Endodermal cell (in vitro differentiated cells): Measurements from ENCODE around the gene MTMR3. TPM values are rescaled to one million over a fixed set of nuclear protein-coding genes. Genes with fewer than 3 reads are reported as not detected.

ENCODE experiments used
- DNase-seq: peaks from one replicate; pipeline ENCODE4 v3.0.0-alpha.2; 2017
- H3K27ac ChIP-seq: 2 replicates; pipeline ENCODE4 v1.5.1; 2013; ENCODE audit warnings: mild to moderate bottlenecking, low read depth, low read length, moderate library complexity
- H3K27me3 ChIP-seq: 2 replicates; pipeline ENCODE4 v1.6.1; 2013; ENCODE audit warnings: mild to moderate bottlenecking, low read length, moderate library complexity; ENCODE audit not compliant: insufficient read depth, control insufficient read depth, poor library complexity, severe bottlenecking
- H3K36me3 ChIP-seq: 2 replicates; pipeline ENCODE4 v1.7.0; 2013; ENCODE audit warnings: mild to moderate bottlenecking, low read length, moderate library complexity; ENCODE audit not compliant: control insufficient read depth, insufficient read depth
- H3K4me1 ChIP-seq: one replicate; pipeline ENCODE4 v1.7.0; 2013; ENCODE audit warnings: low read length; ENCODE audit not compliant: control insufficient read depth, insufficient read depth
- H3K4me3 ChIP-seq: 2 replicates; pipeline ENCODE4 v1.5.1; 2013; ENCODE audit warnings: mild to moderate bottlenecking, low read length, moderate library complexity
- H3K9ac ChIP-seq: 2 replicates; pipeline ENCODE4 v1.6.1; 2013; ENCODE audit warnings: mild to moderate bottlenecking, low read length, moderate library complexity; ENCODE audit not compliant: poor library complexity, severe bottlenecking; ENCODE audit errors: extremely low read depth
- H3K9me3 ChIP-seq: 2 replicates; pipeline ENCODE4 v1.6.1; 2013; ENCODE audit warnings: mild to moderate bottlenecking, low read length, moderate library complexity; ENCODE audit not compliant: control insufficient read depth
- H3K27ac Mint-ChIP-seq: 2 replicates; pipeline ENCODE4 v1.8.0; 2020; ENCODE audit warnings: mixed read lengths
- H3K27me3 Mint-ChIP-seq: 2 replicates; pipeline ENCODE4 v1.8.0; 2021; ENCODE audit warnings: mild to moderate bottlenecking, mixed read lengths; ENCODE audit not compliant: insufficient read depth
- H3K36me3 Mint-ChIP-seq: 2 replicates; pipeline ENCODE4 v1.8.0; 2020; ENCODE audit warnings: low read depth, mixed read lengths
- H3K4me1 Mint-ChIP-seq: 2 replicates; pipeline ENCODE4 v1.8.0; 2020; ENCODE audit warnings: mixed read lengths
- H3K4me3 Mint-ChIP-seq: 2 replicates; pipeline ENCODE4 v1.8.0; 2020; ENCODE audit warnings: mild to moderate bottlenecking, moderate library complexity, mixed read lengths
- H3K9me3 Mint-ChIP-seq: 2 replicates; pipeline ENCODE4 v1.8.0; 2020; ENCODE audit warnings: mild to moderate bottlenecking, mixed read lengths
- CTCF ChIP-seq: fragments of 200-600 bp; sonication (generic); conservative IDR thresholded peaks from 2 replicates; pipeline ENCODE4 v1.5.0; 2021; ENCODE audit warnings: antibody characterized with exemption, mild to moderate bottlenecking
- WGBS, 2 experiments: methylation state at CpG; one replicate each; pipeline versions ENCODE4 v1.1.5 to v1.1.7; 2013; ENCODE audit warnings: missing lambda C conversion rate in 2 of 2, mixed read lengths in 1 of 2; ENCODE audit not compliant: insufficient coverage in 1 of 2, insufficient read length in 1 of 2; 5-methylcytosine and 5-hydroxymethylcytosine counted together
- total RNA-seq, 2 donors: library from RNA; stranded (reverse); fragmentation: NEBNext Ultra II Directional in 1 of 2; extraction: Animal tissue kit (Norgen Biotek cat#: 25700) in 1 of 2; gene quantifications; 2 replicates in 1 of 2; 3 replicates in 1 of 2; pipeline ENCODE4 v1.2.1, GENCODE V29; 2021

MTMR3 gene
- total RNA-seq, 2 donors from 2014 or later: 30.9 to 41.3 TPM

DNA sequence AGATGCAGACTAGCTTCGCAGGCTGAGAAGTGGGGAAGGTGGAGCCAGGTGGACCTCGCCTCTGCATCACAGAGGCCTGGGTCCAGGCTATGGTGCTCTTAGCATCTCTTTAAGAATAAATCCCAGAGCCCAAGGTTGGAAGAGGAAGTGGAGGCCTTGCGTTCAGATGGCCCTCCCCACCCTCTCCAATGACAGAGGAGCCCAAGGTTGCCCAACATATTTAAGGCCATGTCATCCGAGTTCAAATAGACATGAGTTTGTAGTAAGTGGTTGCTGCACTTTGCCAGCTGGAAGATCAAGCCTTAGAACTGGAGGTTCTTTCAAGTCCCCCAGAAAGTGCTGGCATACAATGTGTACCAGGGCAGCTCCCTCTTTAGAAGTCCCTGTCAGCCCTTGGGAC is 150.2 kb downstream of the MTMR3 start:
- Mint-ChIP-seq H3K4me1 (peaks cover 4% of the 10 kb centered on the region), H3K36me3 (peaks cover 7% of the 10 kb centered on the region), H3K4me3 (no peak overlapping the region), H3K27me3 (no peaks in the 10 kb centered on the region), H3K9me3 (no peaks in the 10 kb centered on the region), H3K27ac (no peak overlapping the region)
- Histone ChIP-seq H3K36me3 (peaks cover 8% of the 10 kb centered on the region), H3K4me1 (no peaks in the 10 kb centered on the region), H3K9ac (no peak overlapping the region), H3K27ac (no peak overlapping the region), H3K27me3 (no peaks in the 10 kb centered on the region), H3K4me3 (no peak overlapping the region), H3K9me3 (no peaks in the 10 kb centered on the region)
- TF ChIP-seq CTCF: no peak
- DNase-seq: no peak
- WGBS, 2 experiments: 97 to 100% methylated on average over 3 to 4 of the region's 4 CpGs

- H3K9me3 ChIP-seq: no peaks in the 10 kb centered on the region
- Mint-ChIP-seq H3K27ac (no peak overlapping the region), H3K4me1 (peaks cover 4% of the 10 kb centered on the region), H3K27me3 (no peaks in the 10 kb centered on the region), H3K4me3 (no peak overlapping the region), H3K9me3 (no peaks in the 10 kb centered on the region), H3K36me3 (peaks cover 3% of the 10 kb centered on the region)
- no peak overlapping the region for H3K9ac ChIP-seq
- H3K4me1 ChIP-seq: no peaks in the 10 kb centered on the region
- H3K27me3 ChIP-seq: no peaks in the 10 kb centered on the region
- peaks cover under 1% of the 10 kb centered on the region for H3K36me3 ChIP-seq
- no peak for DNase-seq
- no peak overlapping the region for H3K27ac ChIP-seq
- H3K4me3 ChIP-seq: no peak overlapping the region
- no peak for TF ChIP-seq CTCF
- WGBS, 2 experiments: 79 to 80% methylated on average over 3 to 5 of the region's 5 CpGs
These were observed 150.9 kb downstream of the MTMR3 start for GRCh38 chr22:30033901-30034300.

DNA sequence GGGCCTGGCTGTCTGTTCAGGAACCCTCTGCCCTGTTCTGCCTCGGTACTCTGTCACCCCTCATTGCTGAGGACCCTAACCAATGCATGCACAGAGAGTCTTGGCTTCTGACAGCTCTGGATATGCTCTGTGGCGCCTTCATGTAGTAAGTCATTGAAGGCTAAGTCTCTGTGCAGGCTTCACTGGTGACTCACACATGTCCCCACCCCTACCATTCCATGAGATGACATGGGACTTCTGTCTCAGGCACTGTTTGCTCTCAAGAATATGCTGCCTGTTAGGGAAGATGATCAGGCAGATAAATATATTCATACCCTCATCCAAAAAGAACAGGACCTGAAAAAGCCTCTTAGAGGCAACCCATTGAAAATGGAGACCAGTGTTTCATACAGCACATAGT is 153.7 kb downstream of the MTMR3 start:
- no peak overlapping the region for H3K4me3 ChIP-seq
- H3K9ac ChIP-seq: no peak overlapping the region
- no peaks in the 10 kb centered on the region for H3K27me3 ChIP-seq
- H3K4me3 Mint-ChIP-seq: no peak overlapping the region
- no peak for TF ChIP-seq CTCF
- H3K9me3 Mint-ChIP-seq: no peaks in the 10 kb centered on the region
- H3K27me3 Mint-ChIP-seq: no peaks in the 10 kb centered on the region
- no peaks in the 10 kb centered on the region for H3K4me1 ChIP-seq
- no peak for DNase-seq
- peaks cover 4% of the 10 kb centered on the region for H3K4me1 Mint-ChIP-seq
- H3K36me3 Mint-ChIP-seq: no peaks in the 10 kb centered on the region
- 97 to 100% methylated on average over 2 of the region's 2 CpGs for WGBS, 2 experiments
- H3K27ac Mint-ChIP-seq: peak overlapping the region; percentile 13
- H3K9me3 ChIP-seq: no peaks in the 10 kb centered on the region
- no peak overlapping the region for H3K27ac ChIP-seq
- H3K36me3 ChIP-seq: no peaks in the 10 kb centered on the region
